HG02610 (cell line): ENCODE results near the gene PFDN4.
A peak's percentile ranks its signal among the peaks of the same experiment; 100 is the strongest.
"Not testable (repeated sequence)": the region's sequence is repeated elsewhere in the genome, so short reads cannot be mapped to it uniquely, and the experiment has no call there.

ENCODE experiments used
- ATAC-seq: cut with Tn5 transposase; IDR thresholded peaks from one replicate; pipeline ENCODE4 v1.9.1; 2021; ENCODE audit warnings: mild to moderate bottlenecking, moderate library complexity; ENCODE audit not compliant: unreplicated experiment

The PFDN4 gene

DNA sequence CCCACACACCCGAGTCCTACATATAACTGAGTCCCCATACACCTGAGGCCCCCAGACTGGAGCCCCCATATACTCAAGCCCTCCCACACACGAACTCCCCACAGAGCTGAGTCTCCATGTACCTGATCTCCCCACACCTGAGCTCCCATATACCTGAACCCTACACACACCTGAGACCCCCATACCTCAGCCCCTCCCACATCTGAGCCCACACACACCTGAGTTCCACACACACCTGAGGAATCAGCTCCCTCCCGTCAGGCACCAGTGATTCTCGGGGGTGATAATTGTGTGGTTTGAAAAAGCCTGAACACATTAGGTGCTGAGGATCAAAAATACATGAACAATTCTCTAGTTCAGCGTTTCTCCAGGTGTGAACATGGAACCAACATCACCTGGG is 15.4 kb downstream of the PFDN4 start:
- no peak for ATAC-seq

DNA sequence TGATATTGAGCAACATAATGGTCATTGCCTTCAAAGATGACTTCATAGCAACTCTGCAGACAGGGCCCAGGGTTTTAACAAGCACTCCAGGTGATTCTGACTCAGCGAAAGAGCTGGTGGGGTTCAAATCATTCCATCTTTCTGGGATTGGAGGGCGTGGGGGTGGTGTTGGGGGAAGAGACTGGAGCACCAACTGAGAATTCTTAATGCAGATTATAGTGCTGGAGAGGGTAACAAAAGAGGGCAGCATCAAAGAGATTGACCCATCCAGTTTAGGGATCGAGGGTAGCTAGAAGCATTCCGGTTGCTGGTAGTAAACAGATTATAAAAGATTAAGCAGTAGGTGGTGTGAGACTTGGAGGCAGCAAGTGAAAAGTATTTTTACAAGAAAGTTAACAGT is 15.9 kb downstream of the PFDN4 start:
- no peak for ATAC-seq

DNA sequence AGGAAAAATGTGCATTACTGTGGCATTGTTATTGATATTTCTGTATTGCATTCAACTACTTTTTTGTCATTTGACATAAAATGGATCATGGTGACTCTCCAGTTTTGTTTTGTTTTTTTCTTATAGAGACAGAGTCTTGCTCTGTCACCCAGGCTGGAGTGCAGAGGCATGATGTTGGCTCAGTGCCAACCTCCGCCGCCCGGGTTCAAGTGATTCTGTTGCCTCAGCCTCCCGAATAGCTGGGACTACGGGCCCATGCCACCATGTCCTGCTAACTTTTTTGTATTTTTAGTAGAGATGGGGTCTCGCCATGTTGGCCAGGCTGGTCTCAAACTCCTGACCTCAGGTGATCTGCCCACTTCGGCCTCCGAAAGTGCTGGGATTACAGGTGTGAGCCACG is 16.8 kb downstream of the PFDN4 start:
- ATAC-seq, result not testable (repeated sequence)

- ATAC-seq, result peak; percentile 72
Observed at GRCh38 chr20:54227241-54227640, 19.4 kb downstream of the PFDN4 start.

DNA sequence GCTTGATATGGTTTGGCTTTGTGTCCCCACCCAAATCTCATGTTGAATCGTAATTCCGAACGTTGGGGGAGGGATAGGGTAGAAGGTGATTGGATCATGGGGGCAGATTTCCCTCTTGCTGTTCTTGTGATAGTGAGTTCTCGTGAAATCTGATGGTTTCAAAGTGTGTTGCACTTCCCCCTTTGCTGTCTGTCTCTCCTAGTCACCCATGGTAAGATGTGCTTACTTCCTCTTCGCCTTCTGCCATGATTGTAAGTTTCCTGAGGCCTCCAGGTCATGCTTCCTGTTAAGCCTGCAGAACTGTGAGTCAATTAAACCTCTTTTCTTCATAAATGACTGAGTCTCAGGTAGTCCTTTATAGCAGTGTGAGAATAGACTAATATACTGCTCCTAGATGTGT is 19.9 kb downstream of the PFDN4 start:
- ATAC-seq, result no peak

DNA sequence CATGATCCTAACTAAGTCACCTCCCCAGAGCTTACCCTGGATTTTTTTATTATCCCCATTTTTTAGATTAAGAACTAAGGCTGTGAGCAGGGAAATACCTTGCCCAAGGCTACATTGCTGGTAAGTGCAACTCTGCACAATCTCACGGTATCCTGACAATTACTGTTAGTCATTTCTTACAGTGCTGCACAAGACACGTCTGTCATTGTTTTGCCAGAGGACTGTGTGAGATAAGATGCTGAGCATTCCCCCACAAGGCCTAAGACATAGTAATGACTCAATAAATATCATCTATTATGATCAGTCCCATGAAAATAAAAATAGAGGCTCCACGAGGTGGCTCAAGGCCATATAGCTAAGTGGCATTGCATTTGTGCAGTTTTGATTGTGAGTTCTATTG is 21.0 kb downstream of the PFDN4 start:
- ATAC-seq, result no peak

DNA sequence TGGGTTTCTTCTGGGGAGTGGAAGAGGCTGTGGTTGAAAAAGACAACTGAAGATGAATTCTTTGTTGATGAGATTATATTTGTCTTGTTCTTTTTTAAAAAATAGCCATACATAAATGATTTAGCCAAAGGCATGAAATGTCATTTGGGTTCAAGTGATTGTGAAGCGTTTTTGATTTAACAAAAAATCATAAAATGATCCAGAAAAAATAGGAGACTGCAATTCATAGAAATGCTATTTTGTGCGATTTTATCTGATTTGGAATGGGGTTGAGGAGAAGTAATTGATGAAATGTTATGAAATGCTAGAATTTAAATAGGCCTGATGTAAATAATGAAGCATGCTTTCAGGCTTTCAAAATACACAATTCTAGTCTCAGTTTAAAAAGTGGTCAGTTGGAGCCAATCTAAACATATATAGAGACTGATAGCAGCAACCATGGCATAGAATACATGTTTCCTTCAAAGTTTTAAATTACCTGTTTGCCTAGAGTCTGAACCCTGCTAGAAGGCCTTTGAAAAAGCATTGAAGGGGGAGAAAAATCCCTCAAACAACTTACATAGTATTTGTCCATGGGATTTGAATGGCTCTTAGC is 21.8 kb downstream of the PFDN4 start:
- ATAC-seq, result no peak

- ATAC-seq, result no peak
Observed at GRCh38 chr20:54231036-54231435, 23.1 kb downstream of the PFDN4 start.

DNA sequence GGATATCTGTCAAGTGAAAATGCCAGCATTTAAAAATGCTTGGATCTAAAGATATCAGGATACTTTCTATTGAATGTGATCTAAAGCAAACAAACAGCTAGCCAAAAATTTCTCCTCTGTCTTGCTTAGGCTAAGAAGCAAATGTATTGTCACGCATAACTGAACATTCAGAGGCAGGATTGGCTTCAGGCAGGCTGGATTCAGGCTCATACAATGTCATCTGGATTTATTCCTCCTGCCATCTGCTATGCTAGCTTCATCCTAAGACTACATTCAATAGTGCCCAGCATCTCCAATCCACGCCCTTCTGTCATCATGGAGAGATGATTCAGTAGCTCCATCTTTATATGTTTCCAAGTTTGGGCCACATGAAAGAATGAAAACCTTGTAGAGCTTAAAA is 27.1 kb downstream of the PFDN4 start:
- ATAC-seq, result no peak

GRCh38 chr20:54237116-54237943 is 29.4 kb downstream of the PFDN4 start:
- no peak for ATAC-seq

DNA sequence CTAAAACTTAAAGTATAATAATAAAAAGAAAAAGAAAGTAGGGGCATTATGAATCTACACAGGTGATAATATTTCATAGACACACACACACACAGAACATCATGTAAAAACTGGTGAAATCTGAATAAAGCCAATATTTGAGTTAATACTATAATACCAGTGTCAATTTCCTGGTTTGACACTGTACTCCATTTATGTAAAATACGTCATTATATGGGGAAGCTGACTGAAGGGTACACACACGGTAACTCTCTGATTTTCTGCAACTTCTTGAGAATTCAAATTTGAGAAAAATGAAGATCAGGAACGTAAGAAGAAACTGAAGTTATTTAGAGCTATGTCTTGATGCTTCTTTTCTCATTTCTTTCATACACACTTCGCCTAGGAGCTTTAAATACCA is 36.2 kb downstream of the PFDN4 start:
- ATAC-seq, result no peak

GRCh38 chr20:54248705-54249104 is 40.8 kb downstream of the PFDN4 start:
- not testable (repeated sequence) for ATAC-seq

DNA sequence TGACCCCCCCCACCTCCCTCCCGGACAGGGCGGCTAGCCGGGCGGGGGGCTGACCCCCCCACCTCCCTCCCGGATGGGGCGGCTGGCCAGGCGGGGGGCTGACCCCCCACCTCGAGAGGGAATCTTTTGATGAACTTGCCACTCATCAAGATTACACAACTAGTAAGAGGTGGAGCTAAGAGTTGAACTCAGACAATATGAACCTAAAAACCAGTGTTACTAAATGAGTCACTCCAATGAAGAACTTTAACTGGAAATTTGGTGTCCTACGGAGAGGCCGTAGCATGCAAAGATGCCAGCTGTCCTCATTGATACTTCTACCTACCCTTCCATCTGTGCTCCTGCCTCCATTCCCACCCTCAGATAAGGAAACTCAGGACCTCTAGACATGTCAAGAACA is 42.8 kb downstream of the PFDN4 start:
- ATAC-seq, result no peak

- no peak for ATAC-seq
Observed at GRCh38 chr20:54251096-54251495, 43.2 kb downstream of the PFDN4 start.

DNA sequence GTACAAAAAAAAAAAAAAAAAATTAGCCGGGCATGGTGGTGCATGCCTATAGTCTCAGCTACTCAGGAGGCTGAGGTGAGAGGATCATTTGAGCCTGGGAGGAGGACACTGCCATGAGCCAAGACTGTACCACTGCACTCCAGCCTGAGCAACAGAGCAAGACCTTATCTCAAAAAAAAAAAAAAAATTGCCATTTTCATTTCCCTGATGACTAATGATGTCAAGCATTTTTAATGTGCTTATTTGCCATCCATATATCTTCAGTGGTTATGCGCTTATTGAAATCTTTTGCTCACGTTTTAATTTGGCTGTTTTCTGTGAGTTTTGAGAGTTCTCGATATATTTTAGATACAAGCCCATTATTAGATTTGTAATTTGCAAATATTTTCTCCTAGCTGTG is 46.7 kb downstream of the PFDN4 start:
- no peak for ATAC-seq

DNA sequence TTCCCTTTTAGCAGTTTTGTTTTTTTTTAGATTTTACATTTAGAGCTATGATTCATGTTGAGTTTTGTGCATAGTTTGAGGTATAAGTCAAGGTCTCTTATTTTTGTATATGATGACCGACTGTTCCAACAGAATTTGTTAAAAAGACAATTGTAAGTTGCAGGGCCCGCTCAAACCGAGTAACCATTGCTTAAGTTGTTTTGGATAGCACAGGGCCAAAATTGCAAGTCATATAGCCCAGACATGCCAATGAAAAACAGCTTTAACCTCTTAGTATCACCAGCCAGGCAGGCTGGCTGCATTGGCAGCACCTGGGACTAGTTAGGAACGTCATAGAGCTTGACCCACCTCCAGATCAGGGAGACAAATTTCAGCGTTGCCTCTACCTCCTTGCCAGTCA is 47.3 kb downstream of the PFDN4 start:
- no peak for ATAC-seq

DNA sequence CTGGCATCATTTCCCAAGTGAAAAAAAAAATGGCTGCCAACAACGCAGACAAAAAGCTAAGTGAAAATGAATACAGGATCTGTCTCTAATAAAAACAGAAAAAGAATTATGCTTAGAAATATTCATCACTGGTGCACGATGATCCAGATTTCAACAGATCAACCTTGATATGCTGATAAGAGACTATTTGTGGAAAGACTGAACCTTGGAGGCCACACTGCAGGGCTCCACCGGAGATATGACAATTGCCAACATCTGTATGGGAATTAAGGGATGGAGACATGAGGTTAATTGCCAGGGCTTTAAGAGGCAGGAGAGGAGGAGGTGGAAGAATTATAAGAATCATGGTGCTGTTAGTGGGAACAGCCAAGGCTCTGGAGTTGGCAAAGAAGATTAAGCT is 48.3 kb downstream of the PFDN4 start:
- no peak for ATAC-seq

DNA sequence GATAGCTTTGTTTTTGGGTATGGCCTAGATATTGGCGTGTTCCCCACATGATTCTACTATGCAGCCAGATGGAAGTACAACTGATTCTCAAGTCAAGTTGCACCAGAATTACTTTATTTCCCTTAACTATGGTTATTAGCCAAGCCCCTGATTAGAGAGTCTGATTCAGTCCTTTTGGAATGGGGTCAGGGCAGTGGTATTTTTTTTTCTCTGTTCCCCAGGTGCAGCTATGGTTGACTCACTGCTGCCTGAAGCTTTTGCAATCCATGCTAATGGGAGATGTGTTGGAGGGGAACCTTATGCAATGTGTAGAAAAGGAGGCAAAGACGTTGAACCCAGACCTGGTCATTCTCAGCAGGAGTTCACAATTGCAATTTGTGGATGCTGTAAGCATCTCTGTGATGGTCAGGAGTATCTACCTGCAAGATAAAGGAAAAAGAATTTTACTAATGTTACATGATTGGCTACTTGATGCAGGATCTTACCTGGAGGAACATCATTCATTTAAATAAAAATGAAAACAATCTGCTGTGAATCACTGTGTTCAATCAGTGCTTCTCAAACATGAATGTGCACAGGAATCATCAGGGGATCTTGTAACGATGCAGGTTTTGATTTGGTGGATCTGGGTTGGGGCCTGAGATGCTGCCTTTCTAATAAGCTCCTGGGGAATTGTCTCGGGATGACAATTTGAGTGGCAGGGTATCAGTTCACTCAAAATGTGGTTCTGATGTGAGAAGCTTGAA is 49.4 kb downstream of the PFDN4 start:
- ATAC-seq, result no peak

GRCh38 chr20:54260116-54260515 is 52.2 kb downstream of the PFDN4 start:
- ATAC-seq, result no peak

- ATAC-seq, result no peak
Observed at GRCh38 chr20:54262671-54263070, 54.8 kb downstream of the PFDN4 start.

DNA sequence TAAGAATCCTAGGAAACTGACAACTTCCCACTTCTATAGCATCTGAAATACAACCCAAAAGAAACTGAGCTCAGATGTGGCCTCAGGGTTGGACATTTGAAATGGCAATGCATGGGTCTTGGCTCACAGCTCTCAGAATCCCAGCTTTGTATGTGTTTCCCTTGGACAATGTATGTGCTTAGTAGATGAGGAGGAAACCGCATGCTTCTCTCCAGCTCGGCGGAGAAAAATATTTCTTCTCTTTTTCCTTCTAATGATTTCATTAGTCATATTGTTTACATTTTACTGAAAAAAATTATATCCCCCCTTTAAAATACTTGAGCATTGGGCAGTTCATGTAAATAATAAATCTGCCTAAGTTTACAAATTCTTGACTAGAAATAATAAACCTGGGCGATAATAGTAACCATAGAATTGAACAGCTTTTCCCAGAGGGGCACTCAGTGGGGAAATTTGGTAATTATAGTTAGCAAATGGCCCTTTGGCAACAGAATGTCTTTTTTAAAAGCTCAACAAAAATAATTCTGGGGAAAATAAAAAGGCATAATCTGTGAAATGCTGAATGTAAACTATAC is 55.3 kb downstream of the PFDN4 start:
- ATAC-seq, result no peak

- ATAC-seq, result not testable (repeated sequence)
Observed at GRCh38 chr20:54265791-54266190, 57.9 kb downstream of the PFDN4 start.
